ENCODE results near the gene AFF3.

The AFF3 gene

GRCh38 chr2:99876956-99877355 is 265.4 kb downstream of the AFF3 start:
- no peak overlapping the region for H3K4me3 ChIP-seq (ENCODE audit: low read depth, low read length)
- no peak for TF ChIP-seq CTCF (IDR thresholded peaks at IDR 0.05; ENCODE audit: borderline replicate concordance, insufficient read depth, low read depth, low read length)

GRCh38 chr2:99875627-99876201 is 266.7 kb downstream of the AFF3 start:
- TF ChIP-seq CTCF (IDR thresholded peaks at IDR 0.05; ENCODE audit: borderline replicate concordance, insufficient read depth, low read depth, low read length) = no peak
- no peak overlapping the region for H3K4me3 ChIP-seq (ENCODE audit: low read depth, low read length)

- no peak for TF ChIP-seq CTCF (IDR thresholded peaks at IDR 0.05; ENCODE audit: borderline replicate concordance, insufficient read depth, low read depth, low read length)
- no peak overlapping the region for H3K4me3 ChIP-seq (ENCODE audit: low read depth, low read length)
These were observed 274.1 kb downstream of the AFF3 start for GRCh38 chr2:99868260-99868659.

GRCh38 chr2:99867770-99868169 is 274.6 kb downstream of the AFF3 start:
- TF ChIP-seq CTCF (IDR thresholded peaks at IDR 0.05; ENCODE audit: borderline replicate concordance, insufficient read depth, low read depth, low read length) = no peak
- no peak overlapping the region for H3K4me3 ChIP-seq (ENCODE audit: low read depth, low read length)

- TF ChIP-seq CTCF (IDR thresholded peaks at IDR 0.05; ENCODE audit: borderline replicate concordance, insufficient read depth, low read depth, low read length) = no peak
- no peak overlapping the region for H3K4me3 ChIP-seq (ENCODE audit: low read depth, low read length)
These were observed 276.3 kb downstream of the AFF3 start for GRCh38 chr2:99865818-99866676.

- no peak for TF ChIP-seq CTCF (IDR thresholded peaks at IDR 0.05; ENCODE audit: borderline replicate concordance, insufficient read depth, low read depth, low read length)
- H3K4me3 ChIP-seq (ENCODE audit: low read depth, low read length) = no peak overlapping the region
These were observed 277.5 kb downstream of the AFF3 start for GRCh38 chr2:99864561-99865553.

All from GM12875 (cell line).